Stimulated activated CD8-positive, alpha-beta memory T cell treated with anti-CD3 and anti-CD28 coated beads, Interleukin-15, amount 100 ng/mL, for 24 hours (primary cell): Measurements from ENCODE around the gene METTL4.

Source experiments
- DNase-seq: peaks from one replicate; pipeline ENCODE4 v3.0.0-alpha.2; 2020; ENCODE audit warnings: low read depth

Gene METTL4, protein sequence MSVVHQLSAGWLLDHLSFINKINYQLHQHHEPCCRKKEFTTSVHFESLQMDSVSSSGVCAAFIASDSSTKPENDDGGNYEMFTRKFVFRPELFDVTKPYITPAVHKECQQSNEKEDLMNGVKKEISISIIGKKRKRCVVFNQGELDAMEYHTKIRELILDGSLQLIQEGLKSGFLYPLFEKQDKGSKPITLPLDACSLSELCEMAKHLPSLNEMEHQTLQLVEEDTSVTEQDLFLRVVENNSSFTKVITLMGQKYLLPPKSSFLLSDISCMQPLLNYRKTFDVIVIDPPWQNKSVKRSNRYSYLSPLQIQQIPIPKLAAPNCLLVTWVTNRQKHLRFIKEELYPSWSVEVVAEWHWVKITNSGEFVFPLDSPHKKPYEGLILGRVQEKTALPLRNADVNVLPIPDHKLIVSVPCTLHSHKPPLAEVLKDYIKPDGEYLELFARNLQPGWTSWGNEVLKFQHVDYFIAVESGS

DNA sequence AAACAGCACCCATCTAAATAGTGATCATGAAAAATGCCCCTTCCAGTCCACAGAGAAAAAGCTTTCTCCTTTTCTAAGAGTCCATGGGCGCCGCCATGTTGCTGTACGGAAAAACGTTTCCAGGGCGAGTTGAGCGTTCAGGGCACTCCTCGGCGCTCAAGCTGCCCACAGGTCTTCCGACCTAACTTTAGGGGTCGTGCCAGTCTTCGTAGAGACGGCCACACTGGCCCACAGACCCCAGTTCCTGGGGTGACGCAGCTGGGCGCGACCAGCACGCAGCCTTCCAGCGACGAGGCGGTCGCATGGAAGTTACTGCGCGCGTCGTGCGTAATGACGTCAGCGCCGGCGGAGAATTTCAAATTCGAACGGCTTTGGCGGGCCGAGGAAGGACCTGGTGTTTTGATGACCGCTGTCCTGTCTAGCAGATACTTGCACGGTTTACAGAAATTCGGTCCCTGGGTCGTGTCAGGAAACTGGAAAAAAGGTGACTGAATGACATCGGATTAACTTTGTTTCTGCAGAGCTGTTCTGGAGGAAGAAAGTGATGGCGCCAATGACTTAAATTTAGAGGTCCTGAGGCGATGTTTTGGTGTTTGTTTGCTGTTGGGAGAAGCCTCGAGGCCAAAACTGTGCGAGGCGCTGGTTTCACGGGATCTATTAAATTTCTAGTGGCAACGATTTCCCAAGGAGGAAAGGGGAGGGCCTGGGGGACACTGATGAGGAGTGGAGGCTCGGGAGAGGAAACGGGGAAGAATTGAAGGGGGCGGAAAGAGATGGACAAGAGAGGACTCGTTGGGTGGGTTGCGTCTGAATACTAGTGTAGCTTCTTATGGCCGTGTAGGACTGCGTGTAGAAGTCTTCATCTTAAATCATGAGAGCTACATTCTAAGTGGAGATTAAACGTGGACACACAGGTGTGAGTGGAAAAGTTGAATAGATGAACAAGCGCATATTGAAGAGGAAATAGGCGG lies at the start of gene METTL4, which contains the start of gene NDC80:
METTL4 (minus strand) TSS at position 306 of the 971 bp plus-strand sequence. CDS start 4,289 bp downstream, outside the sequence.
NDC80 (plus strand) TSS at position 358 of the 971 bp plus-strand sequence. CDS start 1,429 bp downstream, outside the sequence.
- peak; percentile 69 for DNase-seq

DNA sequence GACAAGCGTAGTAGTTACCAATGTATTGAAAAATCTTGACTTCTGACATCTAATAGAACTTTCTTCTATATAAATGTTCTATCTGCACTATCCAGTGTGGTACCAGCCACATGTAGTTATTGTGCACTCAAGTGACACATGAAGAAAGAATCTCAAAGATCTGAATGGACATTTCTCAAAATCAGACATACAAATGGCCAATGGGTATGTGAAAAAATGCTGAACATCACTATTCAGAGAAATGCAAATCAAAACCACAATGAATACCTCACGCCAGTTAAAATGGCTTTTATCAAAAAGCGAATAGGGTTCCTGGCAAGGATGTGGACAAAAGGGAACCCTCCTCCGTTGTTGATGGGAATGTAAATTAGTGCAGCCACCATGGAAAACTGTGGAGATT lies 46.7 kb upstream of the METTL4 start:
- DNase-seq, result no peak

- no peak for DNase-seq
Measured at GRCh38 chr18:2617401-2617998, 46.2 kb upstream of the METTL4 start.

GRCh38 chr18:2612996-2613395 lies 41.7 kb upstream of the METTL4 start:
- no peak for DNase-seq

DNA sequence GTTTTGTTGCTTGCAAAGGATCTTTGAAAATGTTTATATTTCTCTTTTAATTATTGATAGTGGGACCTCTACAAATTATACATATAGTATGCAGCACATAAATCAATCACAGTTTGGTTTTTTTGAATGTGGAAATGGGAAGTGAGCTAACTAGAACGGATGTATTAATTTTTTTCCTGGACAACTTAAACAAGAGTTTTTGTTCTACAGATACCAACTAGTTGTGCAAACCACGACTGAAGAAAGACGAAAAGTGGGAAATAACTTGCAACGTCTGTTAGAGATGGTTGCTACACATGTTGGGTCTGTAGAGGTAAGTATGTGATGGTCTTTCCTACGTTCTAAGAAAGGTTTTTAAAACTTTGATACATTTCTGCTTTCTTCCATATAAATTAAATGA lies 39.2 kb upstream of the METTL4 start:
- no peak for DNase-seq

DNA sequence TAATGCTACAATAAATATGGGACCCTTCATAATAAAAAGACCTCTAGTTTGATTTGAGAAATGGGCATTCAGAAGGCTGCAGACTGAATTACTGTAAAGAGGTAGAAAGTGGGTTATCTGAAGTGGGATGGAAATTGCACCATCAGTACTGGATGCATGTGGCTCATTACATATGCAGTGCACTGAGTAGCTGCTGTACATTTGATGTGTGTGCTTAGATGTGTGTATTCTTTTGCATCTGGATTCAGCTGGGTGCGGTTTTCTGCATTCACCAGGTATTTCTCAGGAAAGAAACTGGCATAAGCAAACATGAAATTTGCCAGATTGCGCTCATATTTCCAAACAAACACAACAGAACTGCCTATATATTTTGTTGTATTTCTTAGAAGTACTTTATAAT lies 38.3 kb upstream of the METTL4 start:
- no peak for DNase-seq

DNA sequence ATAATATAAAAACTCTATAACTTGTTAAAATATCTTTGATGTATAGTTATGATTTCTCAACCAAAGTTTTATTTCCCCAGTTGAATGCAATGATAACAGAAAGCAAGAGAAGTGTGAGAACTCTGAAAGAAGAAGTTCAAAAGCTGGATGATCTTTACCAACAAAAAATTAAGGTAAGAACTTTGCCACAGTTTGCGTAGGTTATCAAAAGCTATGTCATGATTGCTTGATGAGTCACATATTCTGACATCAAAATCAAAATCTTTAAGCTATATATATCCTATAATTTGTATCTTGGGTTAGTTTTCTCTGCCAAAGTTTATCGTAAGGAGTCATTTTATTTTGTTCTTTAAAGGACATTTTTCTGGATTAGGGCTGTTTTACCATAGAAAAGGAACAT lies 35.0 kb upstream of the METTL4 start:
- no peak for DNase-seq

GRCh38 chr18:2602844-2603243 lies 31.5 kb upstream of the METTL4 start:
- DNase-seq, result no peak

- DNase-seq, result no peak
Measured at GRCh38 chr18:2597639-2598038, 26.3 kb upstream of the METTL4 start.

DNA sequence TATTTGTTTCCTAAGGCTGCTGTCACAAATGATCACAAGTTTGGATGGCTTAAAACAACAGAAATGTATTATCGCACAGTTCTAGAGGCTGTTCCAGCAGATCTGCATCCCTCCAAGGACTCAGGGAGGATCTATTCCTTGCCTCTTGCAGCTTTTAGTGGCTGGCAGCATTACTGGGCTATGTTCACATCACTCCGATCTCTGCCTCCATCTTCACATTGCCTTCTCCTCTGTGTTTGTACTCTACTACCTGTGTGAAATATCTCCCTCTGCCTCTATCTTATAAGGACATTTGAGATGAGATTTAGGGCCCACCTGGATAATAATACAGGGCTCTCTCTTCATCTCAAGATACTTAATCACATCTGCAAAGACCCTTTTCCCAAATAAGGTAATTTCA lies 19.0 kb upstream of the METTL4 start:
- no peak for DNase-seq

DNA sequence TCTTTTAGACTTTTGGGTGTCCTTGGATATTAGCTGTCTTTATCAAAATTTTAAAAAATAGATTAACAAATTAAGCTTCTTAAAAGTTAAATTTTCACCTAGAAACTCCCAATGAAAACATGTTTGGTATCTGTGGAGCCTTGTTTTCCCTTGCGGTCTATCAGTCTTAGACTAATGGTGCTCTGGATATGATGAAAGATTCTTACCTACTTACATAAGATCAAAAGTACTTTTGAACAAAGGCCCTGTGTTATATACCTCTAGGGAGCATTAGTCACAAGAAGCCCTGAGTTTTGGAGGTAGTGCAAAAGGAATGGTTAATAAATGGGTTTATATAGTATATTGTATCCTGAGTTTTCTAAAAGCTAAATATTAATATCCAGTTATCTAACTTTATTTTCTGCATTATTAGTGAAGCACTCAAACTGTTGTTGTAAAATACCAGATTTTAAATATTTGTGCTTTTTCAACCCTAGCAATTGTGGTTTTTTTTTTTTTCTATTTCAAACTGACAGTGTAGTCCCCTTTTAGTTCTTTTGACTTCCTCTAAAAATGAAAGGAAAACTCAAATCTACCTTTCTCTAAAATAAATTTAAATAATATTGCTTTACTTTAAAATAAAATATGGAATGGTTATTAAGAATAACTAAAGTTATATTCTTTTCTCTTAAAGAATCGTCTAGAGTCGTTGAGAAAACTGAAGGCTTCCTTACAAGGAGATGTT lies 18.2 kb upstream of the METTL4 start:
- DNase-seq, result no peak

- DNase-seq, result no peak
Measured at GRCh38 chr18:2588666-2589344, 17.5 kb upstream of the METTL4 start.

DNA sequence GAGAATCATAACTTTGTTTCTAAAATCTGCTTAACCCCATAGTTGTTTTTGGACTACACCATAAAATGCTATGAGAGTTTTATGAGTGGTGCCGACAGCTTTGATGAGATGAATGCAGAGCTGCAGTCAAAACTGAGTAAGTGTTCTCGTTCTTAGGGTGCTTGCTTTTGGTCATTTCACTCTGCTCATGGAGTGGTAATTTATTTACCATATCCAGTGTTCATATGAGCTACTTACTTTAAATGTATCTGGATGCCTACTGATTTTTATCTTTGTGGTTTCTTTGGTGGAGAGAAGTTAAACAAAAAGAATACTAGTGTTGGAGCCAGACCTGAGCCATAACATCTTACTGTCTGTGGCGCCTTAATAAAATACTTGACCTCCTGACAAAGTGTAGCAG lies 16.5 kb upstream of the METTL4 start:
- no peak for DNase-seq

GRCh38 chr18:2573408-2573807 lies 2.1 kb upstream of the METTL4 start:
- DNase-seq, result no peak

- DNase-seq, result no peak
Measured at GRCh38 chr18:2572892-2573291, 1.6 kb upstream of the METTL4 start.

- DNase-seq, result no peak
Measured at GRCh38 chr18:2572171-2572569, 865 bp upstream of the METTL4 start.

- DNase-seq, result peak; percentile 8
Measured at GRCh38 chr18:2570772-2571199, 519 bp downstream of the METTL4 start.

- DNase-seq, result no peak
Measured at GRCh38 chr18:2569338-2570207, 1.7 kb downstream of the METTL4 start.

GRCh38 chr18:2568605-2569004 lies 2.7 kb downstream of the METTL4 start:
- DNase-seq, result no peak

DNA sequence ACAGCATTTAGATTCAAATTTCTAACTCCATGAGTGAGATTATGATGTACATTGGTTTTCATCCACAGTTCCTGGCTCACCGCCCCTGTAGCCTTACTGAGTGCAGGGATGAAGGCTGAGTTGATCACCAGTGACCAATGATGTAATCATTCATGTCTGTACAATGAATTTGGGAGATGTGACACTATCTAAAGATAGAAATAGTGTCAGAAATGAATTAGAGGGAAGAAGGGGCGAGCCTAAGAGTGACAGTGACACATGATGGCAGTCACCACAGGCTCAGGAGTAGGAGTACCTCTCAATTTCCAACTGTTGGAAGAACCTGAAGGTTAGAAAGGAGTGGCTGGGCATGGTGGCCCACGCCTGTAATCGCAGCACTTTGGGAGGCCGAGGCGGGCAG lies 3.2 kb downstream of the METTL4 start:
- no peak for DNase-seq
